GM12878 (cell line): ENCODE data around the gene POLR1A. TPM values are rescaled to one million over a fixed set of nuclear protein-coding genes. Genes with fewer than 3 reads are reported as not detected.

Experiments
- ATAC-seq: fragments of 200-7000 bp; cut with Tn5 transposase; 3 replicates; pipeline ENCODE4 v1.9.1; 2020; ENCODE audit warnings: mild to moderate bottlenecking, moderate library complexity
- BruUV-seq: library from RNA; stranded (reverse); fragments of 400-500 nt; replicated peaks from 2 replicates; lab custom pipeline; 2021; lab: Mats Ljungman, UMichigan
- CTCF ChIA-PET: fragments of 300-600 bp; sonication (Branson Sonifier 250); formaldehyde crosslinking; extraction: SDS; loops from one replicate; lab custom pipeline; 2021; ENCODE audit warnings: inconsistent platforms; lab: Yijun Ruan, JAX
- POLR2A ChIA-PET: fragments of 350-600 bp; formaldehyde crosslinking; extraction: SDS; loops from one replicate; lab custom pipeline; 2021; ENCODE audit warnings: inconsistent platforms; lab: Charles Lee
- RAD21 ChIA-PET: fragments of 300-600 bp; sonication (Branson Sonifier 250); formaldehyde crosslinking; loops from one replicate; lab custom pipeline; 2023; ENCODE audit warnings: antibody characterized with exemption; ENCODE audit not compliant: unreplicated experiment; lab: Charles Lee
- SMC1A ChIA-PET: fragments of 300-600 bp; sonication (Branson Sonifier 250); formaldehyde crosslinking; loops from one replicate; lab custom pipeline; 2023; ENCODE audit not compliant: unreplicated experiment, uncharacterized antibody; lab: Charles Lee
- DNase-seq: peaks from one replicate; pipeline ENCODE4 v3.0.0-alpha.2; 2011; ENCODE audit warnings: low read depth, low spot score
- FAIRE-seq: peaks from 3 replicates; lab custom pipeline; 2011; peaks lifted over from hg19 to GRCh38; lab: Jason Lieb, UNC
- H2AFZ ChIP-seq: 2 replicates; pipeline ENCODE4 v1.6.0; 2011; ENCODE audit warnings: low read depth, low read length, control low read depth; ENCODE audit not compliant: control insufficient read depth
- H3K27ac ChIP-seq: 2 replicates; pipeline ENCODE4 v1.5.1; 2011; ENCODE audit warnings: control low read depth; ENCODE audit not compliant: control insufficient read depth, insufficient read depth
- H3K27me3 ChIP-seq, 2 experiments: replicated peaks in 1 of 2; 2 replicates each; pipeline versions ENCODE4 v1.6.0 to v1.6.1; 2011; ENCODE audit warnings: low read length in 1 of 2; ENCODE audit not compliant: control insufficient read depth in 2 of 2, insufficient read depth in 2 of 2
- H3K36me3 ChIP-seq, 2 experiments: 2 replicates each; pipeline ENCODE4 v1.5.1; 2011; ENCODE audit warnings: low read length in 1 of 2; ENCODE audit not compliant: control insufficient read depth in 2 of 2, insufficient read depth in 2 of 2
- H3K4me1 ChIP-seq: 2 replicates; pipeline ENCODE4 v1.6.1; 2011; ENCODE audit warnings: mild to moderate bottlenecking, low read length, moderate library complexity, mixed read lengths; ENCODE audit not compliant: control insufficient read depth, insufficient read depth
- H3K4me2 ChIP-seq: 2 replicates; pipeline ENCODE4 v1.6.0; 2011; ENCODE audit warnings: control low read depth; ENCODE audit not compliant: control insufficient read depth, insufficient read depth
- H3K4me3 ChIP-seq: fragments of 200-600 bp; sonication (generic); 2 replicates; pipeline ENCODE4 v1.5.1; 2016
- H3K79me2 ChIP-seq: 2 replicates; pipeline ENCODE4 v1.6.0; 2011; ENCODE audit warnings: low read length; ENCODE audit not compliant: control insufficient read depth, insufficient read depth
- H3K9ac ChIP-seq: 2 replicates; pipeline ENCODE4 v1.8.0; 2011; ENCODE audit warnings: low read length, control low read depth, mixed read lengths; ENCODE audit not compliant: control insufficient read depth, insufficient read depth
- H3K9me3 ChIP-seq: replicated peaks from 3 replicates; pipeline ENCODE4 v1.5.1; 2011; ENCODE audit warnings: mild to moderate bottlenecking, low read length; ENCODE audit not compliant: control insufficient read depth, insufficient read depth
- H4K20me1 ChIP-seq: 2 replicates; pipeline ENCODE4 v1.6.0; 2011; ENCODE audit not compliant: control insufficient read depth, insufficient read depth
- CREM ChIP-seq: IDR thresholded peaks from 2 replicates; pipeline ENCODE4 v1.6.1; 2014; ENCODE audit warnings: antibody characterized with exemption, low read depth
- DPF2 ChIP-seq: fragments of 450-650 bp; IDR thresholded peaks from 2 replicates; pipeline ENCODE4 v1.6.1; 2017; ENCODE audit warnings: mild to moderate bottlenecking
- FOS ChIP-seq: IDR thresholded peaks from 3 replicates; pipeline ENCODE4 v1.6.1; 2011; ENCODE audit warnings: borderline replicate concordance; ENCODE audit not compliant: insufficient read length; ENCODE audit errors: extremely low read depth
- MTA2 ChIP-seq: fragments of 450-650 bp; IDR thresholded peaks from 2 replicates; pipeline ENCODE4 v1.6.1; 2016; ENCODE audit warnings: low read depth, mild to moderate bottlenecking, moderate library complexity
- MTA3 ChIP-seq: IDR thresholded peaks from 2 replicates; pipeline ENCODE4 v1.6.1; 2012; ENCODE audit warnings: low read length, inconsistent platforms, borderline replicate concordance
- NKRF ChIP-seq: fragments of 450-650 bp; conservative IDR thresholded peaks from 2 replicates; pipeline ENCODE4 v1.6.1; 2017; ENCODE audit warnings: mild to moderate bottlenecking, moderate library complexity
- PAX5 ChIP-seq: IDR thresholded peaks from 2 replicates; pipeline ENCODE4 v1.6.1; 2011; ENCODE audit warnings: low read depth, low read length, borderline replicate concordance
- SMAD1 ChIP-seq: fragments of 450-650 bp; IDR thresholded peaks from 2 replicates; pipeline ENCODE4 v1.6.1; 2018; ENCODE audit warnings: mild to moderate bottlenecking, low read depth; ENCODE audit not compliant: partially characterized antibody
- SREBF1 ChIP-seq: IDR thresholded peaks from 2 replicates; pipeline ENCODE4 v1.6.1; 2012; ENCODE audit warnings: mild to moderate bottlenecking, low read length
- SUPT20H ChIP-seq: IDR thresholded peaks from 2 replicates; pipeline ENCODE4 v1.6.1; 2011; ENCODE audit warnings: low read depth, mild to moderate bottlenecking, low read length, moderate library complexity, borderline replicate concordance; ENCODE audit not compliant: control insufficient read depth
- TAF1 ChIP-seq: IDR thresholded peaks from 2 replicates; pipeline ENCODE4 v1.6.1; 2011; ENCODE audit warnings: mild to moderate bottlenecking, low read depth, low read length, borderline replicate concordance
- ZBTB33 ChIP-seq: fragments of 450-650 bp; IDR thresholded peaks from 2 replicates; pipeline ENCODE4 v1.6.1; 2017; ENCODE audit warnings: mild to moderate bottlenecking
- WGBS: methylation state at CpG from one replicate; pipeline ENCODE4 v1.1.6; 2016; ENCODE audit warnings: low lambda C conversion rate; ENCODE audit not compliant: insufficient replicate concordance, insufficient coverage; ENCODE audit errors: missing lambda C conversion rate; 5-methylcytosine and 5-hydroxymethylcytosine counted together
- in situ Hi-C: fragments of 300-500 bp; cut with MboI; formaldehyde crosslinking; loops from 9 replicates; pipeline ENCODE4 v1.14.3; 2018; ENCODE audit warnings: mixed read lengths
- intact Hi-C: fragments of 100-400 bp; cut with micrococcal nuclease; formaldehyde crosslinking; loops from one replicate; pipeline ENCODE4 v1.14.2; 2022; ENCODE audit not compliant: unreplicated experiment
- polyA plus RNA-seq, 11 experiments: library from polyadenylated mRNA; depleted of rRNA in 4 of 11; unstranded in 6 of 11; stranded (reverse) in 5 of 11; fragments of >200 nt; fragmentation: Nextera tagmentation in 4 of 11; fragmentation: Illumina TruSeq in 1 of 11; extraction: Ambion mirVana in 4 of 11; extraction: Trizol in 1 of 11; gene quantifications; 1 replicate in 1 of 11; 2 replicates in 10 of 11; pipeline versions ENCODE4 v1.2.1 to v1.2.3, GENCODE V29; 2011 to 2016; ENCODE audit warnings: inconsistent platforms in 2 of 11, missing spikeins in 2 of 11, low read depth in 1 of 11
- total RNA-seq, 4 experiments: library from RNA; depleted of rRNA in 3 of 4; stranded (reverse); fragments of >200 nt in 3 of 4; fragmentation: Illumina TruSeq in 1 of 4; extraction: Trizol in 1 of 4; gene quantifications; 2 replicates each; pipeline versions ENCODE4 v1.2.1 to v1.2.3, GENCODE V29; 2013 to 2021
- TF ChIP-seq, protein P1 (sequence below): IDR thresholded peaks from 2 replicates; pipeline ENCODE4 v1.6.1; 2011; ENCODE audit warnings: borderline replicate concordance, low read depth, mild to moderate bottlenecking, moderate library complexity, mixed read lengths, low read length; ENCODE audit not compliant: insufficient read depth; ENCODE audit errors: extremely low read length

The POLR1A gene
- total and polyA plus RNA-seq, 10 of the 15 experiments (the other 5 are each of a cell fraction or from before 2014, with no cell fraction given), result 2.1 to 53.9 (median 17.8) TPM

GRCh38 chr2:86010083-86010482 lies 95.6 kb downstream of the POLR1A start:
- Histone ChIP-seq H3K4me1 (no peaks in the 10 kb centered on the region), H3K36me3 (no peaks in the 10 kb centered on the region), H3K27me3 (no peaks in the 10 kb centered on the region), H3K9ac (no peak overlapping the region), H3K79me2 (no peaks in the 10 kb centered on the region), H3K4me2 (no peak overlapping the region), H3K9me3 (peaks cover 15% of the 10 kb centered on the region), H4K20me1 (no peaks in the 10 kb centered on the region), H3K27ac (no peak overlapping the region), H2AFZ (no peak overlapping the region), H3K4me3 (no peak overlapping the region)
- CTCF ChIA-PET, result interaction anchor here (1.6 kb wide), 1 partner anchor 11 kb away, joined by 3 read pairs; no protein-coding TSS in a partner anchor
- DNase-seq, result no peak
- in situ Hi-C loops (no loop called here), intact Hi-C loops (no loop called here)
- SMC1A ChIA-PET, result interaction anchor here (1.0 to 1.7 kb wide), 4 partner anchors 10 to 121 kb away, joined by 3 to 6 read pairs (median 4); no protein-coding TSS in a partner anchor
- no peak for ATAC-seq
- FAIRE-seq, result no peak
- TF ChIP-seq PAX5, result no peak
- TF ChIP-seq DPF2, result no peak
- POLR2A ChIA-PET, result interaction anchor here (0.7 to 1.3 kb wide), 3 partner anchors 9 to 32 kb away, joined by 4 to 5 read pairs (median 5); no protein-coding TSS in a partner anchor
- RAD21 ChIA-PET, result interaction anchor here (0.7 to 2.3 kb wide), 3 partner anchors 11 to 183 kb away, joined by 3 to 6 read pairs (median 4); no protein-coding TSS in a partner anchor
- BruUV-seq, result no TSS peak

DNA sequence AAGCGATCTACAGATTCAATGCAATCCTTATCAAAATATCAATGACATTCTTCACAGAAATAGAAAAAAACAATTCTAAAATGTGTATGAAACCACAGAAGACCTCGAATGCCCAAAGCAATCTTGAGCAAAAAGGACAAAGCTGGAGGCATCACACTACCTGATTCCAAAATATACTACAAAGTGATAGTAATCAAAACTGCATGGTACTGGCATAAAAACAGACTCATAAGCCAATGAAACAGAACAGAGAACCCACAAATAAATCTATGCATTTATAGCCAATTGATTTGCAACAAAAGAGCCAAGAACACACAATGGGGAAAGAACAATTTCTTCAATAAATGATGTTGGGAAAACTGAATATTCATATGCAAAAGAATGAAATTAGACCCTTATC lies 99.2 kb downstream of the POLR1A start:
- H3K4me1 ChIP-seq, result no peaks in the 10 kb centered on the region
- DNase-seq (no peak), ATAC-seq (no peak), FAIRE-seq (no peak)
- 50% methylated on average over 2 of the region's 2 CpGs for WGBS
- POLR2A ChIA-PET, result no interaction called here
- intact Hi-C loops, result no loop called here
- no peak overlapping the region for H2AFZ ChIP-seq
- H3K79me2 ChIP-seq, result no peaks in the 10 kb centered on the region
- in situ Hi-C loops, result no loop called here
- H3K27ac ChIP-seq, result no peak overlapping the region
- peaks cover 6% of the 10 kb centered on the region for H3K9me3 ChIP-seq
- no peak overlapping the region for H3K4me2 ChIP-seq
- no peaks in the 10 kb centered on the region for H3K27me3 ChIP-seq
- SMC1A ChIA-PET, result interaction anchor here (1.6 kb wide), 1 partner anchor 10 kb away, joined by 4 read pairs; no protein-coding TSS in a partner anchor
- H3K9ac ChIP-seq, result no peak overlapping the region
- RAD21 ChIA-PET, result no interaction called here
- CTCF ChIA-PET, result interaction anchor here (1.1 kb wide), 1 partner anchor 10 kb away, joined by 3 read pairs; no protein-coding TSS in a partner anchor
- H3K36me3 ChIP-seq, result no peaks in the 10 kb centered on the region
- no peak overlapping the region for H3K4me3 ChIP-seq
- no TSS peak for BruUV-seq
- H4K20me1 ChIP-seq, result no peaks in the 10 kb centered on the region
- TF ChIP-seq MTA2 (no peak), SREBF1 (no peak), MTA3 (no peak), NKRF (no peak), CREM (no peak), ZBTB33 (no peak), FOS (no peak), SMAD1 (no peak), SUPT20H (no peak), TAF1 (no peak)
- TF ChIP-seq, protein P1, sequence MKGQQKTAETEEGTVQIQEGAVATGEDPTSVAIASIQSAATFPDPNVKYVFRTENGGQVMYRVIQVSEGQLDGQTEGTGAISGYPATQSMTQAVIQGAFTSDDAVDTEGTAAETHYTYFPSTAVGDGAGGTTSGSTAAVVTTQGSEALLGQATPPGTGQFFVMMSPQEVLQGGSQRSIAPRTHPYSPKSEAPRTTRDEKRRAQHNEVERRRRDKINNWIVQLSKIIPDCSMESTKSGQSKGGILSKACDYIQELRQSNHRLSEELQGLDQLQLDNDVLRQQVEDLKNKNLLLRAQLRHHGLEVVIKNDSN, result no peak
